Ovary (tissue), 3 donors: Measurements from ENCODE around the gene DBI.

Experiments
- CTCF ChIP-seq, 3 donors: fragments of 450-650 bp in 2 of 3; fragments of 200-600 bp in 1 of 3; IDR thresholded peaks; one replicate each; pipeline versions ENCODE4 v1.5.1 to v1.8.0; 2016 to 2022; ENCODE audit warnings: antibody characterized with exemption in 3 of 3, mild to moderate bottlenecking in 1 of 3
- POLR2A ChIP-seq: fragments of 450-650 bp; IDR thresholded peaks from one replicate; pipeline ENCODE4 v1.6.1; 2017; ENCODE audit warnings: antibody characterized with exemption, mild to moderate bottlenecking, moderate library complexity
- donor health status: DM: no; HTN: no; CAD: no.

- no peak for TF ChIP-seq POLR2A
- TF ChIP-seq CTCF (IDR thresholded peaks at IDR 0.05) = no peak
These were observed 43.3 kb upstream of the DBI start for GRCh38 chr2:119323459-119323858.
